GM19238 (cell line): ENCODE measurements around the gene TFCP2L1.

Experiments used
- DNase-seq: peaks from one replicate; pipeline ENCODE4 v3.0.0; 2011; ENCODE audit warnings: low spot score; ENCODE audit not compliant: insufficient read length

TFCP2L1 gene

GRCh38 chr2:121175326-121175725 lies 109.7 kb downstream of the TFCP2L1 start:
- DNase-seq: no peak

DNA sequence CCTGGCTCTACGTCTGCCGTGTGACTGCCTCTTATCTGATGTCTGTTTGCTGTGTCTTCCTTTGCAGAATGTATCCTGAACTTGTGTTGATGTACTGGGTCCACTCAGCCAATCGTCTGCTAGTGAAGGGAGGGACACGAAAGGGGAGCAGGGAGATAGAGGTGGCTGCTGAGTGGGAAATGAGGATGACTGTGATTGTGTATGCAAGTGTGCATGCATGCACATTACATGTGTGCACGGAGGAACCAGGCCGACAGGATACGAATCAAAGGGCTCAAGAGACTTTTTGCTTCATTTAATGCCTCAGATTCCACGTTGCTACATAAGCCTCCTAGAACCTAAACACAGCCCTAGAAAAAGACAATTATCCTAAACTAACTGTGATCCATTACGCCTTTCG lies 111.2 kb downstream of the TFCP2L1 start:
- no peak for DNase-seq

GRCh38 chr2:121173112-121173511 lies 111.9 kb downstream of the TFCP2L1 start:
- DNase-seq: no peak

DNA sequence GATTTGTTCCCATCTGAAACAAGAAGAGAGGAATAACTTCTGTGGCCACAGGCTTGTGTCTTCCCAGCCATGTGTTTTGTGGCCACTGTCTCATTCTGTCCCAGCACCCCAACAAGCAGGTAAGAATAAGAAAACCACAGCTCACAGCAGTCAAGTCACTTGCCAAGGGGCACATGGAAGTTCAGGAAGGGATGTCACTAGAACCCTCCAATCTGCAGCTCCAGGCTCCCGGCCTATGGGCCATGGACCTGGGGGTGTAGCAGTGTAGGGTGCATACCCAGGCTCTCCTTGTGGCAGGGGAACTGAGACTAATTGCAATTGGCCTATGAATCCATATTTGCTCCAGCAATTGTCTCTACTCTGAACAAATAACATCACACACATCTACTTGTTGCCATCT lies 112.5 kb downstream of the TFCP2L1 start:
- DNase-seq: no peak

DNA sequence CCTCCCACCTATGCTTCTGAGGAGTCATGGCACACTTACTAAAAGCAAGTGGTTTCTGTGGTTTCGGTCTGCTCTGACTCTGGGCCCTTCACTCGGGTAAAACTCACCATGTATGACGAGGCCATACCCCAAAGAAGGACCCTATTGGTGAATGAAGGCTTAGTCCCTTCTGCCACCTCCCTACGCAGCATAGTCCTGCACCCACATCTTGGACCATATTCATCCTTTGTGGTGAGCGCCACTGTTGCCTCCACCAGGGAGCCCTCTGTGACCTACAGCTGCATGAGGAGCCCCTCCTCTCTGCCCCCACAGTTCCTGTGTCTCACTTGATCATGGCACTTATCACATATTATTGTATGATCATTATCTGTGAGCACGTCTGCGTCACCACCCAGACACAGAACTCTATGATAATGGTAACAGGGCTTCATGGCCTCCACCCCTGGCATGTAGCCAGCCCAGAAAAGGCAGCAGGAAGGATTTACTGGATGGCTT lies 113.3 kb downstream of the TFCP2L1 start:
- DNase-seq: no peak

- DNase-seq: no peak
These were observed 114.4 kb downstream of the TFCP2L1 start for GRCh38 chr2:121170577-121170976.

GRCh38 chr2:121167411-121167810 lies 117.6 kb downstream of the TFCP2L1 start:
- DNase-seq: no peak
